Activated B cell treated with CpG ODN at 0.5 μM for 24 hours (primary cell): ENCODE measurements around the gene FOXI2. TPM values are rescaled to one million over a fixed set of nuclear protein-coding genes. Genes with fewer than 3 reads are reported as not detected.

ENCODE experiments used
- ATAC-seq: fragments of 200-7000 bp; cut with Tn5 transposase; one replicate; pipeline ENCODE4 v1.10.0; 2021; ENCODE audit warnings: low read depth, mild to moderate bottlenecking, moderate library complexity
- CTCF ChIA-PET: fragments of 350-600 bp; sonication (Branson Sonifier 250); formaldehyde crosslinking; loops from one replicate; lab custom pipeline; 2021; ENCODE audit warnings: antibody characterized with exemption; lab: Charles Lee
- POLR2A ChIA-PET: fragments of 350-600 bp; sonication (Branson Sonifier 250); formaldehyde crosslinking; loops from one replicate; lab custom pipeline; 2021; ENCODE audit warnings: antibody characterized with exemption; lab: Charles Lee
- DNase-seq: peaks from one replicate; pipeline ENCODE4 v3.0.0; 2022
- H3K27ac Mint-ChIP-seq: one replicate; pipeline ENCODE4 v1.8.0; 2020; ENCODE audit warnings: mixed read lengths
- H3K27me3 Mint-ChIP-seq: one replicate; pipeline ENCODE4 v1.8.0; 2021; ENCODE audit warnings: mixed read lengths
- H3K36me3 Mint-ChIP-seq: one replicate; pipeline ENCODE4 v1.8.0; 2021; ENCODE audit warnings: low read depth, mixed read lengths
- H3K4me1 Mint-ChIP-seq: one replicate; pipeline ENCODE4 v1.8.0; 2021; ENCODE audit warnings: mixed read lengths
- H3K4me3 Mint-ChIP-seq: one replicate; pipeline ENCODE4 v1.8.0; 2020; ENCODE audit warnings: mild to moderate bottlenecking, mixed read lengths
- H3K9me3 Mint-ChIP-seq: one replicate; pipeline ENCODE4 v1.8.0; 2020; ENCODE audit warnings: mixed read lengths
- intact Hi-C: fragments of 100-400 bp; cut with micrococcal nuclease; formaldehyde crosslinking; loops from one replicate; pipeline ENCODE4 v1.15.1; 2024
- total RNA-seq: library from RNA; stranded (reverse); gene quantifications from 2 replicates; pipeline ENCODE4 v1.2.3, GENCODE V29; 2022
- TF ChIP-seq, protein P1 (sequence below): fragments of 200-600 bp; IDR thresholded peaks from one replicate; pipeline ENCODE4 v1.8.0; 2022; ENCODE audit warnings: antibody characterized with exemption, mild to moderate bottlenecking

Gene FOXI2
- total RNA-seq, 1 donor from 2014 or later, result not detected

DNA sequence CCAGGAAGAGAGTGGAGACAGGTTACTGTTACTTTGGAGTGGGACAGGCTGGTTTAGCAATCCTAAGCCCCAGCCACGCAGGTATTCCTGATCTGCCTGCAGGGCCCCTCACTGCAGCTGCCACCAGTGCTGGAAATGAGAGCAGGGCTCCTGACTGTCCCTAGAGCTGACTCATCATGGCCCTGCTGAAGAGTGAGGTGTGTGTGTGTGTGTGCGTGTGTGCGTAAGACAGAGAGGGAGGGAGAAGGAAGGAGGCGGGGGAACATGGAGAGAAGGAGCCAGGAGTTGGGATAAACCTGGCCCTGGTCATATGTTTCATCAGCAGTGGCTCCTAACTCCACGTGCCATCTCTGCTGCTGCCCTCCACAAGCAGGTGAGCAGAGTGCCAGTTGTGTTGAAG, 3.6 kb downstream of the FOXI2 start:
- Mint-ChIP-seq H3K36me3 (no peaks in the 10 kb centered on the region), H3K4me3 (no peak overlapping the region), H3K4me1 (peaks cover 1% of the 10 kb centered on the region), H3K27me3 (peaks cover 8% of the 10 kb centered on the region), H3K9me3 (no peaks in the 10 kb centered on the region), H3K27ac (no peak overlapping the region)
- TF ChIP-seq, protein P1, sequence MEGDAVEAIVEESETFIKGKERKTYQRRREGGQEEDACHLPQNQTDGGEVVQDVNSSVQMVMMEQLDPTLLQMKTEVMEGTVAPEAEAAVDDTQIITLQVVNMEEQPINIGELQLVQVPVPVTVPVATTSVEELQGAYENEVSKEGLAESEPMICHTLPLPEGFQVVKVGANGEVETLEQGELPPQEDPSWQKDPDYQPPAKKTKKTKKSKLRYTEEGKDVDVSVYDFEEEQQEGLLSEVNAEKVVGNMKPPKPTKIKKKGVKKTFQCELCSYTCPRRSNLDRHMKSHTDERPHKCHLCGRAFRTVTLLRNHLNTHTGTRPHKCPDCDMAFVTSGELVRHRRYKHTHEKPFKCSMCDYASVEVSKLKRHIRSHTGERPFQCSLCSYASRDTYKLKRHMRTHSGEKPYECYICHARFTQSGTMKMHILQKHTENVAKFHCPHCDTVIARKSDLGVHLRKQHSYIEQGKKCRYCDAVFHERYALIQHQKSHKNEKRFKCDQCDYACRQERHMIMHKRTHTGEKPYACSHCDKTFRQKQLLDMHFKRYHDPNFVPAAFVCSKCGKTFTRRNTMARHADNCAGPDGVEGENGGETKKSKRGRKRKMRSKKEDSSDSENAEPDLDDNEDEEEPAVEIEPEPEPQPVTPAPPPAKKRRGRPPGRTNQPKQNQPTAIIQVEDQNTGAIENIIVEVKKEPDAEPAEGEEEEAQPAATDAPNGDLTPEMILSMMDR, result no peak
- no peak for ATAC-seq
- CTCF ChIA-PET, result interaction anchor here (0.6 kb wide), 1 partner anchor 1872 kb away, joined by 3 read pairs; no protein-coding TSS in a partner anchor
- intact Hi-C loops, result no loop called here
- POLR2A ChIA-PET, result no interaction called here
- DNase-seq, result no peak

DNA sequence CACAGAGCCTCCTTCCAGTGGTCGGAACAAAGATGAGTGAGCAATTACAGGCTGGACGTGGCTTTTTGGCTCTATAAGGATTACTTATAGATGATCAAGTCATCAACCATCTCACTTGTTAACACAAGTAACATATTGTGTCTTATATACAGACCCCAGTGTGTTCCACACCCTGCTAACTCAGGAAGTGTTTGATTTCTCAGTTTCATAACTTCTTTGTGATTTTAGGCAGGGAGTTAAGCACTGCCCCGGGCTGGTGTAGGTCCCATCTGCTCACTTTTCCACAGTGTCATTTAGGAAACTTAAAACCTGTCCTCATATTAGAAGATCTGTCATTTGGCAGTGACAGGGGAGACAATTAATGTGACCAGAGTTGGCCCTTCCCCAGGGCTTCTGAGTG, 6.2 kb downstream of the FOXI2 start:
- no peak for DNase-seq
- intact Hi-C loops, result no loop called here
- no peak for ATAC-seq
- CTCF ChIA-PET, result no interaction called here
- Mint-ChIP-seq H3K4me1 (no peaks in the 10 kb centered on the region), H3K27me3 (peaks cover 4% of the 10 kb centered on the region), H3K27ac (no peak overlapping the region), H3K4me3 (no peak overlapping the region), H3K9me3 (no peaks in the 10 kb centered on the region), H3K36me3 (no peaks in the 10 kb centered on the region)
- POLR2A ChIA-PET, result no interaction called here
- TF ChIP-seq, protein P1, result no peak

DNA sequence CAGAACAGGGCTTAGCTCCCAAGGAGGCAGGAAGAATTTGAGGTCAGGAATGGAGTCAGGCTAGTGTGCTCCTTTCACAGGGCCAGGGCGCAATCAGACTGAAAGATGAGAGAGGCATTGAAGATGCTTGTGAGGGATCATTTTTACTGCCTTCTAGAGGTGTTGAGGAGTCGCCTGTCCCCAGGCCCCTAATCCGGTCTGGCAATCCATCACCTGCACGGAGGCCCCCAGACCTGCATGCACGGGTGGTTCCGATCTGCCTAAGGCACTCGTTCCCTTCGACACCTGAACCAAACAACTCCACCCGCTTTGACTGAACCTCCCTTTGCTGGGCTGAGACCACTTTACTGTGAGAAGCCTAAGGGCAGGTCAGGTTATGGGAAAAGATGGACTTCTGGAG, 8.0 kb downstream of the FOXI2 start:
- no peak for DNase-seq
- TF ChIP-seq, protein P1, result no peak
- peaks cover 4% of the 10 kb centered on the region for H3K9me3 Mint-ChIP-seq

DNA sequence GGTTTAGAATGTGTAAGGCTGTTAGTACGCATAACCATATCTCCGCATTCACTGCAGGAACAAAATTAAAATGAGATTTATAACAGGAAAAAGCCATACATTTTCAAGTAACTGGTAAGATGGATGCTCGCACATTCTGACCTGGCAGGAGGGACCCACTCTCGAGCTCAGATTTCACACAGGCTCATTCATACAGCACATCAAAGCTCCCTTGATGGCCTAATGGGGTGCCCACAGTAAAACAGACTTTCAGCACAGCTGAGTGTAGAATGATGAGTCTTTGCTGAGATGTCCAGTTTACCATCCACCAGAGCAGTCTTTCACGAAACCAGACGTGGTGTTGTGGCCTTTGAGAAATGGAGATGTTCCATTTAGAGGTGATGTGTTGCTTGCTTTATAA, 8.9 kb downstream of the FOXI2 start:
- Mint-ChIP-seq H3K27me3 (peaks cover 5% of the 10 kb centered on the region), H3K4me3 (no peak overlapping the region), H3K36me3 (no peaks in the 10 kb centered on the region), H3K4me1 (no peaks in the 10 kb centered on the region), H3K9me3 (peaks cover 4% of the 10 kb centered on the region), H3K27ac (no peak overlapping the region)
- intact Hi-C loops, result no loop called here
- no peak for DNase-seq
- ChIA-PET POLR2A (no interaction called here), CTCF (no interaction called here)
- TF ChIP-seq, protein P1, result no peak
- ATAC-seq, result no peak

More for the DNA sequence above, 8.0 kb downstream of the FOXI2 start:
- ChIA-PET POLR2A (no interaction called here), CTCF (no interaction called here)
- Mint-ChIP-seq H3K27ac (no peak overlapping the region), H3K27me3 (peaks cover 5% of the 10 kb centered on the region), H3K4me3 (no peak overlapping the region), H3K36me3 (no peaks in the 10 kb centered on the region), H3K4me1 (no peaks in the 10 kb centered on the region)
- intact Hi-C loops, result no loop called here
- ATAC-seq, result no peak

DNA sequence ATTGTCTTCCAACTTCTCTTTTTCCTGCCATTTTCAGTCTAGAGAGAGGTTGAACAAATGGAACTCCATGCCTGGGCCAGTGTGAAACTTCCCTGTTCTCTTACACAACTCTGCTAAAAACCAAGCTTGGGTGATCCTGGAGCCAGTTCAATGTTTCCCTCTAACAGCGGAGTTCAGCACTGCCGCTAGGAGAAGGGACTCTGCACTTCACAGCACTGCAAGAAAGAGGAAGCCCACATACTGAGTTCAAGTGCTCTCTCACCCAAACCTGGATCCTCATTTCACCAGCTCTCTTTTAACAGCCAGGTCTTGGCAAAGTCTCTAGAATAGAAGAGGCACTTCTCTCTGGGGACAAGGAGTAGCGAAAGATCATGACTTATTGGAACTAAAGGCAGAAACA, 18.8 kb downstream of the FOXI2 start:
- no peak for DNase-seq
- ATAC-seq, result no peak
- POLR2A ChIA-PET, result no interaction called here
- Mint-ChIP-seq H3K9me3 (no peaks in the 10 kb centered on the region), H3K27ac (no peak overlapping the region), H3K4me1 (no peaks in the 10 kb centered on the region), H3K36me3 (no peaks in the 10 kb centered on the region), H3K4me3 (no peak overlapping the region), H3K27me3 (peaks cover 8% of the 10 kb centered on the region)
- intact Hi-C loops, result loop anchor here (2.0 kb wide), 1 partner anchor 255 kb away; no protein-coding TSS in a partner anchor
- TF ChIP-seq, protein P1, result no peak
- CTCF ChIA-PET, result interaction anchor here (0.6 to 2.3 kb wide), 3 partner anchors 98 to 256 kb away, joined by 3 to 10 read pairs (median 8); no protein-coding TSS in a partner anchor
